Measurements from ENCODE around the gene WDR33. TPM values are rescaled to one million over a fixed set of nuclear protein-coding genes. Genes with fewer than 3 reads are reported as not detected.

Gene WDR33
- total RNA-seq, 1 experiment from 2014 or later, result 29.9 TPM

DNA sequence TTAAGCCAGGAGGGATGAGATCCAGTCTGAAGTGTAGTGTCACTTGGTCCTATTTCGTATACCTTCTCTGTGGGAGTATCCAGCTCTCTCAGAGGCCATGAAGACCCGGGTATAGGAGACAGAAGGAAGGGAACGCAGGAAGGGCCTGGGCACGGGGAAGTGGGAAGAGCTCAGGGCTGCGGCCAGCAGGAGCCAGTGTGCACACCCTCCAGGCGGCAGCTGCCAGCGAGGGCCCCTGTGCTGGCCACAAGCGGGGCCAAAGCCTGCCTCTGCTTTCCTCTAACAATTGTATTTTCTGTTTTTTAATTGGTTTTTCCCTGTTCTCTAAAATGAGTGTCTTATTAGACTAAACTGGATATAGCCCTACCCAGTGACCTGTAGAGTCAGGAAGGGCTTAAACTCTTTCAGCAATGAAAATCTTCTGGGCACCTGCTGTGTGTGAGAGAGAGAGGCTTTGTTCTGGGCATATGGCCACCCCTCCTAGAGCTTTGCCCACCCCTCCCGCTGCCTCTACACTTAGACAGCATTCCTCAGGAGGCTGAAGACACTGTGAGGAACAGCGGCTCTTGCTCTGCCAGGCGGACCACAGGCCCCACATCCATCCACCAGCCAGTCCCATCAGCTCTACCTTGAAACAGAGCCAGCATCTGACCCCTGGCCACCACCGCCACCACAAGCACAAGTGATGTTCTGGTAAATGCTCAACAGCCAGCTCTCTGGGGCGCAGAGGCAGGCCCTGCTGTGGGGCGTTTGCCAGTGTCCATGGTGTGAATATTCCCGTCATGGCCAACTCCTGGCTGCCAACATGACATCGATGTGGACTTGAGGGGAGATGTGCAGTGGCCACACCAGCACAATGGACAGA lies 155.5 kb downstream of the WDR33 start:
- no peak for DNase-seq (ENCODE audit: low spot score)

DNA sequence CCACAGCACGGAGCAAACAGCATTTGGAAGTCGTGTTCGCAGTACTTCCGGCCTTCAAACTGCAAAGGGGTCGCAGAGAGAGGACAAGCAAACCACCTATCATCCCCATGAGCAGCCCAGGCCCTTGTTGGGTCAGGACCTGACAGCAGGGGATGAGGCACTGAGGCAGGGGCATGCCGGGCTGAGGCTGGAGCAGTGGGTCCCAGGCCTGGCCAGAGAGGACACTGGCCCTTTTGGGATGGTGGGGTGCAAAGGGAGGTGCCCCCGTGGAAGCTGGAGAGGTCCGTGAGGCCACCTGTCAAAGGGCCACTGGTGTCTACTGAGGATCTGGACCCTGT lies 156.2 kb downstream of the WDR33 start:
- no peak for DNase-seq (ENCODE audit: low spot score)

DNA sequence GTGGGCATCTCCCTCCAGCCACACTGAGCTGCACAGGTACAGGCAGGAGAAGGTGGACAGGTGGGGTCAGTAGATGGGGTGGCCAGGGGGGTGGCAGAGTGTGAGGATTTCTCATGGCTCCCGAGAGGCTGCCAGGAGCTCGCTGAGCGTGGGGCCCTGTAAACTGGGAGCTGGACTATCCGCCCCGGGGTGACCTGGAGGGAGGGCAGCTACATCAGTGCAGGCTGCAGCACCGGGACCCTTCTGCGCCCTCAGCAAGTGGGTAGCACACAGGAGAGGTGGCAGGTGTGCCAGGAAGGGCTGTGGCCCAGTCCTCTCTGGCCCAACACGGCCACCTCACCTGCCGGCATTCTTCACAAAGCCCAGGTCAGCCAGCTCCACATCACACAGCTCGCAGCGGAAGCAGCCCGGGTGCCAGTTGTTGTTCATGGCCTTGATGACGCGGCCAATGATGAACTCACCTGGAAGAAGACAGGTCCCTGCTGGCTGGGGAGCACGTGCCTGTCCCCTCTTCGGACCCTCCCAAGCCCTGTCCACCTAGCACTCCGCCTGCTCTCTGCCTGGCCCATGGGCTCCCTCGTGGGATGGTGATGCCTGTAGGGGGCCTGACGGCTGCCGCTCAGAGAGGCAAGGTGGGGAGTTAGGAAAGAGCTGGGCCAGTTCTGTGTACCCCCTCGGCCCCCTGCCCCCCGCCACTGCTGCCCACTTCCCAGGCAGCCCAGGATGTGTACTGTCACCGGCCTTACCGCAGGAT lies 156.7 kb downstream of the WDR33 start:
- DNase-seq (ENCODE audit: low spot score), result no peak

DNA sequence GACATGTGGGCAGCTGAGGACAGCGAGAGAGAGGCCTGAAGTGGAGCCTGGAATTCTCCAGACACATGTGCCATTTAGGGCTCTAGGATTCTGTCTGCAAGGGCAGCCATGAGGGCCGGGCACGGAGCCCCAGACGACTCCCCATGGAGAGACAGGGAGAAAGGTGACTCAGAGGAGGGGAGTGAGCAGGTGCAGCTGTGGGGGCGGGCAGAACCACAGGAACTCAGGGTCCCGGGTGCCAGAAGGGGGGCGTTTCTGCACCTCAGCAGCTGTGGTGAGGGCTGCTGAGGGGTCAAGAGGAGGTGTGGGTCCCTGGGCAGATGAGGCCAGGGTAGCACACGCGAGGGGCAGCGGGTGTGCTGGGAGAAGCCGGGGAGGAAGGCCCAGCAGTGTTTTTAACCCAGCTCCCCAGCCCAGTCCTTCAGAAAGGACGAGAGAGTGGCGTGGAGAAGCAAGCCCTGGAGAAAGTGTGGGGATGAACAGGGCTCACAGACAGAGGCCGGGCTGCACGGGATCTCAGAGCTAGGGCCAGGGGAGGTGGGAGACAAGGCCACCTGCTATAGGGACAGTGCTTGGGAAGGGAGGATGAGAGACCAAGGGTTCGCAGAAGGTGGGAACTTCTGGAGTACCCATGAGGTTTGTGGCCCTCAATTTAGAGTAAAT lies 157.4 kb downstream of the WDR33 start:
- no peak for DNase-seq (ENCODE audit: low spot score)

DNA sequence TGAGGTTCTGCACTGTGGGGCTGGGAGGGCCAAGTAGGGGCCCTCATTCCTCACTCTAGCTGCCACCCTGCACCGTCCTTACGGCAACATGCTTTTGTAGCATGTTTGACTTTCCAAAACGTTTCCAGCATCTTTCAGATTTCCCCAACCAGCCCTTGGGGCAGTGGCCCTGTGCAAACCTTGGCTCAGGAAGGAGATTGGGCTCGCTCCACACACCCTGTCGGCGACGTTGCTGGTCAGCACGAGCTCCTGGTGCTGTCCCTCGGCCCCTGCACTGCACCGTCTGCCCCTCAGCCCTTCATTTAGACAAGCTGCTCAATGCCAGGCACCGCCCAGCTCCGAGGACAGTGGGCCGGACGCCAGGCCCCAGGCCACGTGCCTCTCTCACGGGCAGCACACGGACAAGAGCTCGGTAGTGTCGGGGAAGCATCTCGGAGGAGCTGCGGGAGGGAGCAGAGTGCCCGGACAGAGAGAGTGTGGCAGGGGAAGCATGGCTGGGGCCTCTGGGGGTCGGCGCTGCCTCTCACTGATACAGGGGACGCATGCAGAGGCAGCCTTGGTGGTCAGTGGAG lies 158.1 kb downstream of the WDR33 start:
- DNase-seq (ENCODE audit: low spot score), result no peak

DNA sequence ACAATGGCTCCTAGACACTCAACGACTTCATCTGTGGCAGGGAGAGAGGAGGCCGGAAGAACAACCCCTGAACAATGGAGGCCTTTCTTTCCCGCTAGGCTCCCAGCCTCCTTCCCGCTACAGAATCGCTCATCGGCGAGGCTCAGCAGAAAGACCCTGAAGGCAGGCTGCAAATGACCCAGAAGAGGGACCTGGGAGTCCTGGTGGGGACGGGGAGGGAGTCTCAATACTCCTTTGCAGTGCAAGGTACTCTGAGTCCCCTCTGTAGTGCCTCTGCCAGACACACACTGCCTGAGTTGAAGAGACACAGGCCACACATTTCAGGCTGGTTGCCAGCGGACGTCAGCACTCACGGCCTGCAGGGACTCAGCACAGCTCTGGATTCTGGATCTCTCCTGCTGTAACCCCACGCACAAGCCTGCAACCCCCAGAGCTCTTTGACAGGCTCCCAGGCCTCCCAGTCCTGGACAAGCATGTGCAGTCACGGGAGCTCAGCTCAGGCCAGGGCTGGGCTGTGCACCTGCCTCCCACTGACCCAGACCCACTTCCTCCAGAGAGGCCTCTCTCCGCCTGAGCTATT lies 158.9 kb downstream of the WDR33 start:
- no peak for DNase-seq (ENCODE audit: low spot score)

DNA sequence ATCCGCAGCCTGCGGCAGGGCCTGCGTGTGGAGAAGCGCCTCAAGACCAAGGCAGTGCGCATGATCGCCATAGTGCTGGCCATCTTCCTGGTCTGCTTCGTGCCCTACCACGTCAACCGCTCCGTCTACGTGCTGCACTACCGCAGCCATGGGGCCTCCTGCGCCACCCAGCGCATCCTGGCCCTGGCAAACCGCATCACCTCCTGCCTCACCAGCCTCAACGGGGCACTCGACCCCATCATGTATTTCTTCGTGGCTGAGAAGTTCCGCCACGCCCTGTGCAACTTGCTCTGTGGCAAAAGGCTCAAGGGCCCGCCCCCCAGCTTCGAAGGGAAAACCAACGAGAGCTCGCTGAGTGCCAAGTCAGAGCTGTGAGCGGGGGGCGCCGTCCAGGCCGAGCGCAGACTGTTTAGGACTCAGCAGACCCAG lies 159.6 kb downstream of the WDR33 start:
- DNase-seq (ENCODE audit: low spot score), result no peak

Other genes starting within 250 kb of the WDR33 start
- not detected in 2 replicates for gene GPR17, start 165.0 kb downstream of the WDR33 start, total RNA-seq (2014; rRNA removed; shearing (Covaris generic))
- gene LIMS2, start 135.6 kb downstream of the WDR33 start, total RNA-seq (2014; rRNA removed; shearing (Covaris generic)), result 0.41 TPM in 1 of 2 replicates, not detected in the other
- 8.3 and 8.7 TPM in 2 replicates for gene SFT2D3, start 109.7 kb downstream of the WDR33 start, total RNA-seq (2014; rRNA removed; shearing (Covaris generic))
- gene POLR2D, start 47.0 kb upstream of the WDR33 start, total RNA-seq (2014; rRNA removed; shearing (Covaris generic)), result 21.2 and 23.8 TPM in 2 replicates
- 11.8 and 13.9 TPM in 2 replicates for gene AMMECR1L, start 74.8 kb upstream of the WDR33 start, total RNA-seq (2014; rRNA removed; shearing (Covaris generic))
- 15.5 and 16.5 TPM in 2 replicates for gene SAP130, start 216.9 kb upstream of the WDR33 start, total RNA-seq (2014; rRNA removed; shearing (Covaris generic))

Data from H4 (cell line).